Measurements from ENCODE around the gene C3orf20. TPM values are rescaled to one million over a fixed set of nuclear protein-coding genes. Genes with fewer than 3 reads are reported as not detected.

The C3orf20 gene
- total RNA-seq, 2 donors from 2014 or later = not detected

- DNase-seq (ENCODE audit: low spot score) = no peak
These were observed 87.8 kb downstream of the C3orf20 start for GRCh38 chr3:14762701-14763100.

GRCh38 chr3:14764331-14765059, 89.6 kb downstream of the C3orf20 start:
- no peak for TF ChIP-seq CTCF (IDR thresholded peaks at IDR 0.05)
- Histone ChIP-seq H3K4me1 (no peaks in the 10 kb centered on the region), H3K4me3 (no peak overlapping the region), H3K36me3 (no peaks in the 10 kb centered on the region), H3K27me3 (no peaks in the 10 kb centered on the region), H3K9me3 (no peaks in the 10 kb centered on the region), H3K27ac (no peak overlapping the region)
- DNase-seq (ENCODE audit: low spot score) = peak; percentile 52

More at GRCh38 chr3:14762701-14763100, 87.8 kb downstream of the C3orf20 start:
- Histone ChIP-seq H3K27ac (no peak overlapping the region), H3K9me3 (no peaks in the 10 kb centered on the region), H3K4me1 (no peaks in the 10 kb centered on the region), H3K4me3 (no peak overlapping the region), H3K27me3 (no peaks in the 10 kb centered on the region), H3K36me3 (no peaks in the 10 kb centered on the region)
- no peak for TF ChIP-seq CTCF (IDR thresholded peaks at IDR 0.05)

- no peaks in the 10 kb centered on the region for H3K27me3 ChIP-seq
- no peak overlapping the region for H3K4me3 ChIP-seq
- TF ChIP-seq CTCF (IDR thresholded peaks at IDR 0.05) = no peak
- no peaks in the 10 kb centered on the region for H3K4me1 ChIP-seq
- H3K27ac ChIP-seq = no peak overlapping the region
- H3K36me3 ChIP-seq = no peaks in the 10 kb centered on the region
- DNase-seq (ENCODE audit: low spot score) = no peak
- H3K9me3 ChIP-seq = no peaks in the 10 kb centered on the region
These were observed 90.1 kb downstream of the C3orf20 start for GRCh38 chr3:14765060-14765400.

GRCh38 chr3:14765576-14766427, 90.9 kb downstream of the C3orf20 start:
- TF ChIP-seq CTCF (IDR thresholded peaks at IDR 0.05) = no peak
- no peaks in the 10 kb centered on the region for H3K4me1 ChIP-seq

DNA sequence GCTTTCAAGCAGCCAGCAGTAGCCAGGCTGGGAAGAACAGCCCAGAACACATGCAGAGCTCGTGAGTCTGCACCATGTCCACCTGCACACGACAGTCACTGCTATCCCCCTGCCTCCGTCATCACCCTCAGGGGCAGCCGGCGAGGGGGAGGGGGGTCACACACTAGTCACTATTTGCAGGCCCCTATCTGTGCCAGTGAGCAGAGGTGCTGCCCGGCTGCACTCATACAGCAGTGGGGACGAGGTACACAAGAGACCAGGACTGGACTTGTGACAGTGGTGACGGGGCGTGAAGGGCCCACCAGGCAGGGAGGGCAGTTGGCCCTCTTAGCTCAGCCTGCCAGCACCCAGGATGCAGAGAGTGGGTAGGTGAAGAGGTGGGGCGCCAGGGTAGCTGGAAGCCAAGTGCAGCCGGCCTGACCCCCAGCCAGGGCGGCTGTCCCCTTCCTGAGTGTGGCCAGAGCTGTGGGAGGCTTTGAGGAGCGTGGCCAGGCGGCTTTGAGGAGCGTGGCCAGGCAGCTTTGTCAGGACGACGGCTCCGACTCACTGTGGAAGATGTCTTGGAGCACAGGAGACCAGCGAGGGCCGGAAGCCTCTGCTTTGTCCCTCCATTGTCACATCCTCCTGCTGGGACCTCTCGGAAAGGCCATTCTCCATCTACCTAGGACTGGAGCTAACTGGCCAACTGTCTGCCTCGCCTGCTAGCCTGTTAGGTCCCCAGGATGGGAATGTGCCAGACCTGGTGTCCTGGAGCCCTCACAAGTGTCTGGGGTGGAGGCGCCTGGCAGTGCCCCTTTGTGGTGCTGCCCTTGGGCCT, 91.7 kb downstream of the C3orf20 start:
- Histone ChIP-seq H3K9me3 (no peaks in the 10 kb centered on the region), H3K27ac (no peak overlapping the region), H3K4me3 (no peak overlapping the region), H3K27me3 (no peaks in the 10 kb centered on the region), H3K36me3 (no peaks in the 10 kb centered on the region), H3K4me1 (no peaks in the 10 kb centered on the region)
- peak; percentile 50 for DNase-seq (ENCODE audit: low spot score)
- TF ChIP-seq CTCF (IDR thresholded peaks at IDR 0.05) = no peak

More at GRCh38 chr3:14765576-14766427, 90.9 kb downstream of the C3orf20 start:
- Histone ChIP-seq H3K36me3 (no peaks in the 10 kb centered on the region), H3K27me3 (no peaks in the 10 kb centered on the region), H3K27ac (no peak overlapping the region), H3K4me3 (no peak overlapping the region), H3K9me3 (no peaks in the 10 kb centered on the region)
- DNase-seq (ENCODE audit: low spot score) = peak; percentile 49
